HepG2 (cell line): ENCODE data around the gene DHH. TPM values are rescaled to one million over a fixed set of nuclear protein-coding genes. Genes with fewer than 3 reads are reported as not detected.

Source experiments
- ATAC-seq: fragments of 200-7000 bp; cut with Tn5 transposase; 3 replicates; pipeline ENCODE4 v1.9.1; 2020; ENCODE audit warnings: mild to moderate bottlenecking, moderate library complexity
- BruUV-seq: library from RNA; stranded (reverse); fragments of 400-500 nt; replicated peaks from 2 replicates; lab custom pipeline; 2021; lab: Mats Ljungman, UMichigan
- CTCF ChIA-PET: fragments of 300-600 bp; formaldehyde crosslinking; extraction: SDS; loops from one replicate; lab custom pipeline; 2021; ENCODE audit warnings: low total read pairs, inconsistent platforms, low intra/inter-chr PET ratio; lab: Yijun Ruan, JAX
- POLR2A ChIA-PET: fragments of 350-600 bp; sonication (Branson Sonifier 250); formaldehyde crosslinking; loops from one replicate; lab custom pipeline; 2020; ENCODE audit warnings: antibody characterized with exemption, inconsistent platforms; lab: Yijun Ruan, JAX
- DNase-seq: peaks from one replicate; pipeline ENCODE4 v3.0.0-alpha.2; 2015; ENCODE audit warnings: low spot score
- FAIRE-seq: peaks from 3 replicates; lab custom pipeline; 2011; peaks lifted over from hg19 to GRCh38; lab: Jason Lieb, UNC
- H2AFZ ChIP-seq: one replicate; pipeline ENCODE4 v1.6.1; 2011; ENCODE audit warnings: low read length, inconsistent platforms
- H3K27ac ChIP-seq: fragments of 300-600 bp; 3 replicates; pipeline ENCODE4 v1.8.0; 2011; ENCODE audit warnings: mixed run types, mild to moderate bottlenecking, mixed read lengths, low read length, inconsistent platforms; ENCODE audit not compliant: insufficient read depth; ENCODE audit errors: extremely low read length
- H3K27me3 ChIP-seq, 2 experiments: fragments of 200-600 bp in 1 of 2; 2 replicates in 1 of 2; 3 replicates in 1 of 2; pipeline versions ENCODE4 v1.6.0 to v1.8.0; 2011; ENCODE audit warnings: low read length in 2 of 2, mild to moderate bottlenecking in 2 of 2, moderate library complexity in 2 of 2, inconsistent platforms in 1 of 2; ENCODE audit not compliant: insufficient read depth in 2 of 2, control insufficient read depth in 1 of 2
- H3K36me3 ChIP-seq, 2 experiments: fragments of 200-600 bp in 1 of 2; replicated peaks in 1 of 2; 2 replicates in 1 of 2; 3 replicates in 1 of 2; pipeline versions ENCODE4 v1.5.1 to v1.8.0; 2011; ENCODE audit warnings: low read length in 2 of 2, inconsistent platforms in 1 of 2; ENCODE audit not compliant: insufficient read depth in 2 of 2, control insufficient read depth in 1 of 2
- H3K4me1 ChIP-seq: 2 replicates; pipeline ENCODE4 v1.5.1; 2012; ENCODE audit warnings: low read length, inconsistent platforms; ENCODE audit not compliant: insufficient read depth
- H3K4me2 ChIP-seq: 2 replicates; pipeline ENCODE4 v1.6.0; 2011; ENCODE audit warnings: low read depth, low read length, inconsistent platforms
- H3K4me3 ChIP-seq, 3 experiments: fragments of 200-600 bp in 1 of 3; sonication (generic), shearing (Covaris generic) in 1 of 3; replicated peaks in 1 of 3; 2 replicates each; pipeline ENCODE4 v1.5.1; 2011 to 2016; ENCODE audit warnings: low read length in 3 of 3, inconsistent platforms in 2 of 3, low read depth in 2 of 3, mild to moderate bottlenecking in 2 of 3, control low read depth in 1 of 3, mixed read lengths in 1 of 3; ENCODE audit not compliant: insufficient read depth in 1 of 3
- H3K79me2 ChIP-seq: one replicate; pipeline ENCODE4 v1.6.1; 2011; ENCODE audit warnings: low read length, inconsistent platforms; ENCODE audit not compliant: insufficient read depth
- H3K9ac ChIP-seq: 2 replicates; pipeline ENCODE4 v1.6.0; 2011; ENCODE audit warnings: mild to moderate bottlenecking, low read depth, low read length, inconsistent platforms; ENCODE audit not compliant: insufficient read depth
- H3K9me3 ChIP-seq: 2 replicates; pipeline ENCODE4 v1.5.1; 2012; ENCODE audit warnings: mild to moderate bottlenecking, low read length
- H4K20me1 ChIP-seq: 2 replicates; pipeline ENCODE4 v1.6.0; 2011; ENCODE audit warnings: inconsistent platforms, mild to moderate bottlenecking, low read length, moderate library complexity; ENCODE audit not compliant: insufficient read depth
- AKAP8 ChIP-seq: sonication (generic); formaldehyde crosslinking; IDR thresholded peaks from 2 replicates; pipeline ENCODE4 v1.5.1; 2020; ENCODE audit warnings: mild to moderate bottlenecking, missing genetic modification reagents
- ATM ChIP-seq: fragments of 450-650 bp; IDR thresholded peaks from 2 replicates; pipeline ENCODE4 v1.7.1; 2017; ENCODE audit warnings: mild to moderate bottlenecking, borderline replicate concordance
- DRAP1 ChIP-seq: IDR thresholded peaks from 2 replicates; pipeline ENCODE4 v1.6.1; 2016; ENCODE audit warnings: missing genetic modification reagents, missing compliant biosample characterization
- NRL ChIP-seq: sonication (generic); formaldehyde crosslinking; IDR thresholded peaks from 2 replicates; pipeline ENCODE4 v1.5.0; 2020; ENCODE audit warnings: missing genetic modification reagents, mild to moderate bottlenecking, moderate library complexity, borderline replicate concordance
- SIX4 ChIP-seq: sonication (generic); formaldehyde crosslinking; IDR thresholded peaks from 2 replicates; pipeline ENCODE4 v1.4.0; 2020; ENCODE audit warnings: missing genetic modification reagents
- ZFP41 ChIP-seq: sonication (generic); formaldehyde crosslinking; IDR thresholded peaks from 2 replicates; pipeline ENCODE4 v1.4.0; 2020; ENCODE audit warnings: mild to moderate bottlenecking, missing genetic modification reagents, borderline replicate concordance
- ZNF451 ChIP-seq: sonication (generic); formaldehyde crosslinking; IDR thresholded peaks from 2 replicates; pipeline ENCODE4 v1.5.0; 2020; ENCODE audit warnings: mild to moderate bottlenecking, missing genetic modification reagents
- WGBS: methylation state at CpG from one replicate; pipeline ENCODE4 v1.1.6; 2017; ENCODE audit warnings: low lambda C conversion rate; 5-methylcytosine and 5-hydroxymethylcytosine counted together
- in situ Hi-C: cut with HindIII; loops from 2 replicates; pipeline ENCODE4 v1.10.0; 2017; ENCODE audit warnings: low pct_unique_long_range_greater_than_20kb; ENCODE audit not compliant: extremely low pct_ligation_motif_present
- intact Hi-C: fragments of 100-400 bp; cut with micrococcal nuclease; formaldehyde crosslinking; loops from one replicate; pipeline ENCODE4 v1.10.0; 2022; ENCODE audit not compliant: unreplicated experiment
- polyA plus RNA-seq, 8 experiments: library from polyadenylated mRNA; depleted of rRNA in 3 of 8; stranded (reverse) in 7 of 8; unstranded in 1 of 8; fragments of >200 nt; fragmentation: Illumina TruSeq in 4 of 8; extraction: Trizol in 4 of 8; gene quantifications; 2 replicates each; pipeline versions ENCODE4 v1.2.1 to v1.2.3, GENCODE V29; 2011 to 2016; ENCODE audit warnings: low read depth in 4 of 8, missing spikeins in 1 of 8, mixed read lengths in 1 of 8; ENCODE audit not compliant: insufficient read depth in 1 of 8
- total RNA-seq, 5 experiments: library from RNA; depleted of rRNA; stranded (reverse); fragments of >200 nt; fragmentation: Illumina TruSeq; extraction: Trizol; gene quantifications; 2 replicates each; pipeline ENCODE4 v1.2.3, GENCODE V29; 2016; ENCODE audit warnings: low read depth in 1 of 5

The DHH gene
- total and polyA plus RNA-seq, 2 of the 13 experiments (the other 11 are each of a cell fraction or from before 2014, with no cell fraction given): not detected

DNA sequence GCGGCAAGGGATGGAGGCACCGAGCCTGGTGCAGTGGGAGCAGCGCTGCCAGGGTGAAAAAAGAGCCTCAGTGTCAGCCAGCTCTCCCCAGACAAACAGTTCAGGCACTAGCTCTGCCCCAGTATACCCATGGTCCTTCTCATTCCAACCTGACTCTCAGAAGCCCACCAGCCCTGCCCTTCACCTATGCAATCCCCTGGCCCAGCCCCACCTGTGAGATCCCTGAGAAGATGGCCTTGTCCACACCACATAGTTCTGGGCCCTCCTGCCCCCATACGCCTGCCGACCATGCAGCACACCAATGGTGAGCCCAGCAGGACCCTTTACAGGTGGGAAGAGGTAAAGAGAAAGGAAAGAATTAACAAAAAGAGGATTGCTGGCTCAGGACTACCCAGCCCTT is 40.5 kb downstream of the DHH start:
- FAIRE-seq (no peak), ATAC-seq (no peak), DNase-seq (no peak)
- in situ Hi-C loops: no loop called here
- intact Hi-C loops: no loop called here
- TF ChIP-seq ZFP41 (CRISPR knock-in tag): no peak
- no peak for TF ChIP-seq AKAP8 (CRISPR knock-in tag)
- TF ChIP-seq ATM: no peak
- TF ChIP-seq SIX4: no peak
- Histone ChIP-seq H3K27me3 (no peaks in the 10 kb centered on the region; a peak in 1 of 5 replicates), H3K36me3 (peaks cover 50 to 67% of the 10 kb centered on the region in 2 experiments), H3K9me3 (no peaks in the 10 kb centered on the region), H3K4me2 (no peak overlapping the region), H3K27ac (no peak overlapping the region), H3K4me3 (no peak overlapping the region), H2AFZ (no peak overlapping the region), H3K4me1 (peaks cover 42% of the 10 kb centered on the region), H4K20me1 (peaks cover 56% of the 10 kb centered on the region), H3K79me2 (peaks cover 46% of the 10 kb centered on the region), H3K9ac (no peak overlapping the region)
- 100% methylated on average over 5 of the region's 5 CpGs for WGBS
- ChIA-PET POLR2A (no interaction called here), CTCF (no interaction called here)
- no TSS peak for BruUV-seq

GRCh38 chr12:49052451-49053208 is 42.0 kb downstream of the DHH start:
- WGBS: 97% methylated on average over 15 of the region's 16 CpGs
- ATAC-seq (no peak), DNase-seq (no peak), FAIRE-seq (no peak)
- H3K4me3 ChIP-seq: no peak overlapping the region
- no peak overlapping the region for H3K4me2 ChIP-seq
- no peaks in the 10 kb centered on the region for H3K27me3 ChIP-seq
- no peak overlapping the region for H2AFZ ChIP-seq
- TF ChIP-seq DRAP1 (CRISPR knock-in tag) (no peak), ZNF451 (CRISPR knock-in tag) (no peak), NRL (CRISPR knock-in tag) (no peak)
- H3K9ac ChIP-seq: no peak overlapping the region
- H4K20me1 ChIP-seq: peaks cover 41% of the 10 kb centered on the region
- ChIA-PET POLR2A (no interaction called here), CTCF (no interaction called here)
- BruUV-seq: no TSS peak
- peaks cover 29% of the 10 kb centered on the region for H3K4me1 ChIP-seq
- intact Hi-C loops (no loop called here), in situ Hi-C loops (no loop called here)
- no peak overlapping the region for H3K27ac ChIP-seq
- peaks cover 31% of the 10 kb centered on the region for H3K79me2 ChIP-seq
- H3K36me3 ChIP-seq: peaks cover 61 to 82% of the 10 kb centered on the region in 2 experiments
- no peaks in the 10 kb centered on the region for H3K9me3 ChIP-seq
